8988T (cell line): ENCODE data around the gene AVPR1A.
A peak's percentile ranks its signal among the peaks of the same experiment; 100 is the strongest.
"Not testable (repeated sequence)": the region's sequence is repeated elsewhere in the genome, so short reads cannot be mapped to it uniquely, and the experiment has no call there.

Experiments
- DNase-seq: peaks from one replicate; pipeline ENCODE4 v3.0.0; 2011

AVPR1A gene

DNA sequence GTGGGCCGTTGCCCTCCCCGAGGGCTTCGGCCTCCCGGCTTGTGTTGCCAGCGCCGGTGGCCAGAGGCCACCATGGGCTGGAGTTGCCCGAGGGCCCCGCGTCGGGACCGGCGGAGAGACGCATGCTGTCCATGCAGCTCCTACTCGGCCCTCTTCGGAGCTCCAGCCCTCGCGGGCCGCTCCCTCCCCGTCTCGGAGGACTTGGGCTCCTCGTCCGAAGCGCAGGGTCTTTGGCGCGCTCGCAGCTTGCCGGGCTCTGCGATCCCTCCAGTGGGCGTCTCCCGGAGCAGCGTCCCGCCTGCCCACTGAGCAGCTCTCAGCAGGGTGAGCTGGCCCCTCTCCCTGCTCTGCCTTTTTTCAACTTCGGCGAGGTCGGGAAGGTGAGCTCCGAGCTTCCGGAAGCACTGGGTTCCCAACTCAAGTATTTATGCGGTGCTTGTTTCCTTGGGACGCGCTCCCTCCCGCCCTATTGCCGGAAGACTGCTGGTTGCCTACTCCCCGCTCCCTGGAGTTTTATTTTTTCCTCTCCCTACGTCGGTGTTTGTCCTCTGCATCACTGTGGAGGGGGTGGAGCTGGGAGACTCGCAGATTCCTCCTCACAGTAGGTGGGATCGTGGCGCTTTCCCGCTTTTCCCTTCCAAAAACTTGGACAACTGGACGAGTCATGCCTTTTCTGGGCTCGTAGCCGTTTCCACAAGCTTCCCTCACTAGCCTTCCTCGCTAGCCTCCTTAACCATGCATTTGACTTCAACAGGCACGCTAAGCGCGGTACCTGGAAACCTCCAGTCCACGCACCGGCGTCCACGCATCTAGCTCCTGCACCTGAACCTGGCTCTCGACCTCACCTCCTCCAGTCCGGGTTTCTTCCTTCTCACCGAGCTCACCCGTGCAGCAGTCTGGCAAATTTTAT lies at the start of gene AVPR1A:
Gene AVPR1A, minus strand, starts transcription at position 489 of the 910 bp plus-strand sequence. Its CDS starts 365 bp downstream, at position 124.
- no peak for DNase-seq

- DNase-seq = no peak
These were observed 45.2 kb upstream of the AVPR1A start for GRCh38 chr12:63196168-63196567.

DNA sequence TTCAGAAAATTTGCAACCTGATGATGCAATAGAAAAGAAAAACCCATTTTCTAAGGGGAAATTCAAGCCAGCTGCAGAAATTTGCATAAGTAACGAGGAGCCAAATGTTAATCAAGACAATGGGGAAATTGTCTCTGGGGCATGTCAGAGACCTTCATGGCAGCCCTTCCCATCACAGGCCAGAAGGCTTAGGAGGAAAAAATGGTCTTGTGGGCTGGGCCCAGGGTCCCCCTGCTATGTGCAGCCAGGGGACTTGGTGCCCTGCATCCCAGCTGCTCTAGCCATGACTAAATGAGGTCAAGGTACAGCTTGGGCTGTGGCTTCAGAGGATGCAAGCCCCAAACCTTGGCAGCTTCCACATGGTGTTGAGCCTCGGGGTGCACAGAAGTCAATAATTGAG lies 28.2 kb upstream of the AVPR1A start:
- DNase-seq = no peak

- no peak for DNase-seq
These were observed 19.3 kb upstream of the AVPR1A start for GRCh38 chr12:63170321-63170720.

- not testable (repeated sequence) for DNase-seq
These were observed 16.7 kb upstream of the AVPR1A start for GRCh38 chr12:63167741-63168140.

- DNase-seq = no peak
These were observed 13.9 kb upstream of the AVPR1A start for GRCh38 chr12:63164911-63165310.

GRCh38 chr12:63163541-63163940 lies 12.5 kb upstream of the AVPR1A start:
- DNase-seq = no peak

DNA sequence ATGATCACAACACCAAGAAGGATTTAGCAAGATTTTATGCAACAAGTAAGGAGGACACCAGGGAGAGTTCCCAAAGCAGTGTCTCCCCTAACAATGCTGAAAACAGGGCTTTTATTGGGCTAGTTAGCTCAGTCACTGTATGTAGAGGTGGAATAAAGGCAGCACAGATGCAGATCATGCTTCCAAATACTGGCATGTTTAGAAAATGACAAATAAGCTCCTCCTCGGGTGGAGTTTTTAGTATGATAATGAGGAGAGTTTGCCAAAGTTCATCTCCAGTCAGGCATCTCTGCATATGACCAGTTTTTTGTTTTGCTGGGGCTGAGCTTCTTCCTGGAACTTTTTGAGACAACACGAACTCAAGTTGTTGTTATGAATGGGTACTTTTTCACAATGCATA lies 4.4 kb upstream of the AVPR1A start:
- DNase-seq = no peak

DNA sequence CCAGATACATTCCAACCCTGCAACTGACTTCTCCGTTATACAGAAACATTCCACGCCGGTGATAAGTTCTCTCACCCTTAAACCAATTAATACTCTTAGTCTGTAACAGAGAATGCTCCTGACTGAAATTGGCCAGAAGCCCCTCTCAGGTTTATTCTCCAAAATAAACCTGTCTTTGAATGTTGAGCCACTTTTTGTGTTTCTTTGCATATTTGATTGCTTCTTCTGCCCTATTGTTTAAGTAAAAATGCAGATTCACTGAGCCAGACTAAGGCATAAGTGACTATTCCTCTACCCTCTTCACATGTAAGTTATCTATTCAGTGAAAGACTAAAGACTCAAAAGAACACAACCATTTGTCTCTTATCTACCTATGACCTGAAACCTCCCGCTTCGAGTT lies 3.6 kb upstream of the AVPR1A start:
- no peak for DNase-seq

DNA sequence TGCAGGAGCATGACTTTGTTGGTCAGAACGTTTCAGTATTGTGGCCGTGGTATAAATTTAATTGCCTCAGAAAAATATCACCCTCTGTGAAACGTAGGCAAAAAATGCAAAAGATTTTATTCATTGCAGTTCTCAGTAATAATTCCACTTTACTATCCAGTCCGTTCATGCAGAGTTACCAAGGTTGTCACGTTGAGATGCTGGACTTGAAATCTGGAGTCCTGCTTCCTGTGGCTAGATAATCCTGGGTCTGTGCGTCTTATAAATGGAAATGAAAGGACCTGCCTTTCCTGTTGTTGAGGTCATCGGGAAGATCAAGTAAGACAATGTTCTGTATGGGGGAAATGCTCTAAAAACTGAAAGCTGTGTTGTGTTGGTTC lies 1.3 kb upstream of the AVPR1A start:
- DNase-seq = no peak

GRCh38 chr12:63151623-63152320 lies 771 bp upstream of the AVPR1A start:
- DNase-seq = peak; percentile 41

- no peak for DNase-seq
These were observed 890 bp downstream of the AVPR1A start for GRCh38 chr12:63149909-63150712.

GRCh38 chr12:63144556-63144955 lies 6.4 kb downstream of the AVPR1A start:
- DNase-seq = no peak

DNA sequence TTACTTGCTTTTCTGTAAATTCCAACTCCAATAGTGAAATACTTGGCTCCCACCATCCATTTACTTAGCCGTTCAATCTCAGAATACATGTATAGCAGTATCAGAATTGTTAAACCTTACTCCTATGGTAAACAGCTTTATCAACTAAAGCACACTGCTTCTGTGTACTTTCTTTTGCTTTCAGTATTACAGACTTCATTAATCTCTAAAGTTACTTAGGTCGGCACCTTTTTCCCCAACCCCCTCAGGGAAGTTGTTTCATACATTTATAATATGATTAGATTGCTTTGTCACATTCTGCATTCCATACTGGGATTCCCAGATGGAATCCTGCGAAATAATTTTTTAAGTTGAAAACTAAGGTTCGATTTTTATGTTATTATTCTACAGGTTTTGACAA lies 12.5 kb downstream of the AVPR1A start:
- DNase-seq = no peak

GRCh38 chr12:63133981-63134380 lies 17.0 kb downstream of the AVPR1A start:
- DNase-seq = no peak

- DNase-seq = no peak
These were observed 18.8 kb downstream of the AVPR1A start for GRCh38 chr12:63132201-63132600.

- DNase-seq = no peak
These were observed 21.1 kb downstream of the AVPR1A start for GRCh38 chr12:63129927-63130326.

- no peak for DNase-seq
These were observed 26.2 kb downstream of the AVPR1A start for GRCh38 chr12:63124778-63125177.

DNA sequence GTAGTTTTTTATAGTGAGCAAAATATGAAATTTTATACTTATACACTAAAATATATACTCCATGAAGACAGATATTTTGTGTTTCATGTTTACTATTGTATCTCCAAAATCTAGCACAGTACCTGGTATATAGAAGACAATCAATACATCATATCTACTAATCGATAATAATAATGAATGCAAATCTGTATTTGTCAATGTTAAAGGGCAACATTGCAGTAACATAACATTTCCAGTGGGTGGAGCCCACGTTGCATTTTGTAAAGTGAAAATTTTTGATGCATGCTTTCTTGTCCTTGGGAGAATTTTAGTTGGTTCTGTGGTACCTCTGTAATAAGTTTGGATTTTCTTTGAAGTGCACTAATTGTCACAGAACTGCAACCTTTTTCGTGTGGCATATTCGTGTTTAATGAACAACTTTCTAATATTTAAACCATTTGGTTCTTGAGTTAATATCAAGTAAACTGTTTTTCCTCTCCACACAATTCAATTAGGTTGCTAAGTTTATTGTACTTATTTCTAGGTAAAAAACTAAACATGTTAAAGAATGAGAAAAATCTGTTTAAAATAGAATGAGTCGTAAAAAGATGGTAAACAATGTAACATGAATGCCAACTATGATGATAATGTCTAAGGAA lies 47.4 kb downstream of the AVPR1A start:
- DNase-seq = no peak

GRCh38 chr12:63101920-63102319 lies 49.1 kb downstream of the AVPR1A start:
- no peak for DNase-seq

GRCh38 chr12:63098851-63099250 lies 52.1 kb downstream of the AVPR1A start:
- no peak for DNase-seq

DNA sequence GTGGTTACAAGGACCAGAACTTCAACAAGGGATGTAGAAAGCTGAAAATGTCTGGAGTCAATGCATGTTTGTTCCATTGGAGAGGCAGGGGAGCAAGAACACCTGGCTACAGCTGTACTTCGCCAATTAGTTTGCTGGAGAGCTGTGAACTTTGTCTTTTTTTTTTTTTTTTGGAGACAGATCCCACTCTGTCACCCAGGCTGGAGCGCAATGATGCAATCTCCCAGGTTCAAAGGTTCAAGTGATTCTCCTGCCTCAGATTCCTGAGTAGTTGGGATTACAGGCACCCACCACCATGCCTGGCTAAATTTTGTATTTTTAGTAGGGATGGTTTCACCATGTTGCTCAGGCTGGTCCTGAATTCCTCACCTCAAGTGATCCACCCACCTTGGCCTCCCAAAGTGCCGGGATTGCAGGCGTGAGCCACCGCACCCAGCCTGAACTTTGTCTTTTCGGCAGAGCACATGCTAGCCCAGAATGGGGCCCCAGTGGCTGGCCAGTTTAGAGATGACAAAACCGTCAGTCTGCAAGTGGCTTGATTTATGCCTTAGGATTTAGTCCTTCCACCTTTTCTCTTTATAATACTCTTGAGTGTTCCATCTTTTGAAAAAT lies 55.5 kb downstream of the AVPR1A start:
- DNase-seq = no peak
